Fibroblast of the aortic adventitia (primary cell): Measurements from ENCODE around the gene SNX32. TPM values are rescaled to one million over a fixed set of nuclear protein-coding genes. Genes with fewer than 3 reads are reported as not detected.

ENCODE experiments used
- DNase-seq: peaks from one replicate; pipeline ENCODE4 v3.0.0-alpha.2; 2010; ENCODE audit warnings: low read depth
- H3K4me3 ChIP-seq: 2 replicates; pipeline ENCODE4 v1.5.1; 2011; ENCODE audit warnings: low read depth, mild to moderate bottlenecking, control low read depth, low read length, moderate library complexity
- CTCF ChIP-seq: IDR thresholded peaks from 2 replicates; pipeline ENCODE4 v1.5.1; 2011; ENCODE audit warnings: mild to moderate bottlenecking, low read length, control low read depth, inconsistent platforms; ENCODE audit not compliant: insufficient read depth
- total RNA-seq: library from RNA; depleted of rRNA; stranded (reverse); fragments of >200 nt; gene quantifications from 2 replicates; pipeline ENCODE4 v1.2.3, GENCODE V29; 2012; ENCODE audit warnings: low replicate concordance

Gene SNX32
- total RNA-seq, 1 donor = 1.6 TPM

DNA sequence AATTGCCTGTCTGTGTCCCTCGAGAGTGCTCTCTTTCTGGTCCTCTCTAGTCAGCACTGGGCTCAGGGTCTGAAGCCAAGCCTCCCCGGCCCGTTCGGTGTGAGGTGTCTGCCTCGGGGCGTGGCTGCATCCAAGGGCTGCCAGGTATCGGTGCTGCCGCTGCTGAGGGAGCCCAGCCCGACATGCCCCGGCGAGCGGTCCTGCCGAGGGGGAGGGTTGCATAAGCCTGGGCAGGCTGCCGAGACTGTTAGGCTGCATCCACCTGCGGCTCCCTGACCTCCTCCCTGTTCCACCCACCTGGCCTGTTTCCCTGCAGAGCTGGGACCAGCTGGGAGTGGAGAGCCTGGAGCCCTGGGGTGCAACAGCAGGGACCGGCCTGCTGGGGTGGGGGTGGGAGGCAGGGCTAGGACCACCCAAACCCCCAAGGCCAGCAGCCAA lies 40.6 kb upstream of the SNX32 start:
- DNase-seq = no peak
- TF ChIP-seq CTCF = no peak
- no peak overlapping the region for H3K4me3 ChIP-seq

DNA sequence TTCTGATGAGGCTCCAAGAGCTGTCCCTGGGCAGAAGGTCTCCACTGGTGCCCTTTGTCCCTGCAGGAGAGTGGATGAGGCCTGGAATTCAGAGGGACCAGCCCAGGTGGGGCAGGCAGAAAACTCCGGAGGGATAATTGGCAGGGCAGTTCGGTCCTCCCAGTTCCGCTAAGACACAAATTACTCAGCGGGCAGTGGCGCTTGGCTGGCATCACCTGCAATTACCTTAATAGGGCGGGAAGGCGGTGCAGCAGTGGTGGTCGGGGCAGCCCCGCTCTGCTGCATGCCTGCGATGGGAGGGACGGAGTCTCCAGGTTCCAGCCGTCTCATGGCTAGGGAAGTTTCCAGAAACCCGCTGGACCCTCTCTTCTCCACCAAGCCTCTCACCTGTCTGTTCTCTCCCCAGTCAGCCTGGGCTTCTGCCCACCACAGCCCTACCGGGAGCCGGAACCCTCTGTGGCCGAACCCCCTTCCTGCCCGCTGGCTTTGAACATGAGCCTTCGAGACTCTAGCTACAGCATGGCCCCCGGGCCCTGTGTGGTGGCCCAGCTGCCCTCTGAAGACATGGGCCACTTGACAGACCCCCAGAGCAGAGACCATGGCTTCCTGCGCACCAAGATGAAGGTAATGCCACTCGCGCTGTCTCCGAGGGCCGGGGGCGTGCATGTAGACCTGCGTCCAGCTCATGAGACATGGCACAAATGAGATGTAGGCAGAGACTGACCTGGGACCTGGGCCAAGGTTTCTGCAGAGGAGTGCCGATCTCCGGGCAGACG lies 40.0 kb upstream of the SNX32 start:
- H3K4me3 ChIP-seq = no peak overlapping the region
- TF ChIP-seq CTCF = no peak
- no peak for DNase-seq

- DNase-seq = no peak
- H3K4me3 ChIP-seq = no peak overlapping the region
- no peak for TF ChIP-seq CTCF
Measured at GRCh38 chr11:65794570-65795510, 38.9 kb upstream of the SNX32 start.

DNA sequence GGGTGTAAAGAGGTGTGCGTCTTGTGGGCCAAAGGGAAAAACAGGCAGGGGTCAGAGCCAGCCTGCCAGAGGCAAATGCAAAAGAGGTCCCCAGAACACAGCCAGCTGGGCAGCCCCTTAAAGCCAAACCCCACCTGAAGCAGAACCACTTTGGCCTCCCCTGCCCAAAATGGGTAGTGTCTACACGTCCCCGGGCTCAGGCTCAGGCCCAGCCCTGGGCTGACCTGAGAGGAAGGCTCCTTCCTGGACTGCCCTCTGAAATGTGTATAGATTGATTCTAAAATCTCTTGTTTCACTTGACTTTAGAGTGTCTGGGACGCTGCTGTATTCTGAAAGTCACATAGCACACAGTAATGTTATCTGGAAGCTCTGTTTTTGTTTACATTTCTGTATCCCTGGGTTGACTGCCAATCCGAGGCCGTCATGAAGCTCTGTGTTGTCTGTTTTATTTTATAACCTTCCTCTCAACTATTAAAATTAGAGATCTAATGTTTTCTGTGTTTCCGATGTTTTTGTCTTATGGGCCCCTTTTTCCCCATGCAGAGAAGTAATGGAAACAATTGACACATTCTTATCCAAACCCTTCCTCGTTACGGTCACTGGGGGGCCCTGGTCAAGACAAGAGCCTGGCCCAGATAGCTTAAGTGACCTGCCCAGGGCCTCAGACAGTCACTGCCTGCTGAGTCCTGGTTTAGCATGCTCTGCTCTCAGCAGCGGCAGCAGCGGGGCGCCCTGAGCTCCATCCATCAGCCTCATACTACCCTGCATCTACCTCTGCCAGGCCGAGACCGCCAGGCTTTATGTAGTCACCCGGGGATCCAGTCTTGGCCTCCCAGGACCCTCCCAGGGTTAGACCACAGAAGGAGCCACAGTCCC lies 36.8 kb upstream of the SNX32 start:
- no peak for DNase-seq
- no peak for TF ChIP-seq CTCF
- H3K4me3 ChIP-seq = no peak overlapping the region

- DNase-seq = no peak
- H3K4me3 ChIP-seq = no peak overlapping the region
- TF ChIP-seq CTCF = no peak
Measured at GRCh38 chr11:65797711-65798110, 36.1 kb upstream of the SNX32 start.

DNA sequence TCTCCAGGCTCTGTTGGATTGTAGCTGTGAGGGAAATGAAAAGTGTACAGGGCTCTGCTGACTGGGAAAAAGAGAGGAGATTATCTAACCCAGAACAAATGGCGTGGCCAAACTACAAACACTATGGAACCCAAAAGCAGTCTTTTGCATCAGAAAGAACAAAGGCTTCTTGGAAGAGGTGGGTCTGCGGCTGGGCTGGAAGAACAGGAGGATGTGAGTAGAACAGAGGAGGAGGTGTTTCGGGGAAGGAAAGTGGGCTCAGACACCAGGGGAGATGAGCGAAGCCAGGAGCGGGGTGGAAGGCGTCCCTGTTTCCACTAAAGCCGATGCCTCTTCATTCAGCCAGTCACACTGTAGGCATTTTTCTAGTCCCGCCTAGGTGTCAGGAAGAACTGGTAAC lies 34.9 kb upstream of the SNX32 start:
- TF ChIP-seq CTCF = no peak

More for the DNA sequence above, 34.9 kb upstream of the SNX32 start:
- H3K4me3 ChIP-seq = no peak overlapping the region
- no peak for DNase-seq
